Kidney glomerular epithelial cell (primary cell): ENCODE results near the gene ADGRV1.
A peak's percentile ranks its signal among the peaks of the same experiment; 100 is the strongest.

Source experiments
- DNase-seq: peaks from one replicate; lab custom pipeline; 2025; lab: John Stamatoyannopoulos, UW

The ADGRV1 gene

DNA sequence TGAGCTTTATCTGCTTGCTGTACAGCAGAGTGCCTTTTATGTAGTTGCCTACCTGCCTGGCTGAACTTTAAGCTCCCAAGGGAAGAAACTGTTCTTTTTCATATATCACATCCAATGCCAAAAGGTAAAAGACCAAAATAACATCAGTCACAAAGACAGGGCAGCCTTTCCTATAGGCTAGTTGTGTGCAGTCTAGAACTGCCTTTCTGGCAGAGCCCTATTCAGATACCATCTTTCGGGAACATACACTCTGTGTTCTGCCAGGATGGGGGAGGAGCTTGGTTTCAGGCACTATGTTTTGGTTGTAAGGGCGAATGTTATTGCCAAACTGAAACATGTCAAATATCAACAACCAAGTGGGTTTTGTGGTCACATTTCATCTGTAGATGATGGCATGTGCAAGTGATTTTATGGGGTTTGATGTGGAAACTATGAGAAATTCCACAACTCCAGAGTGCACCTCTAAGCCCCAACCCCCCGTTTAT lies 314.5 kb downstream of the ADGRV1 start:
- DNase-seq: no peak

DNA sequence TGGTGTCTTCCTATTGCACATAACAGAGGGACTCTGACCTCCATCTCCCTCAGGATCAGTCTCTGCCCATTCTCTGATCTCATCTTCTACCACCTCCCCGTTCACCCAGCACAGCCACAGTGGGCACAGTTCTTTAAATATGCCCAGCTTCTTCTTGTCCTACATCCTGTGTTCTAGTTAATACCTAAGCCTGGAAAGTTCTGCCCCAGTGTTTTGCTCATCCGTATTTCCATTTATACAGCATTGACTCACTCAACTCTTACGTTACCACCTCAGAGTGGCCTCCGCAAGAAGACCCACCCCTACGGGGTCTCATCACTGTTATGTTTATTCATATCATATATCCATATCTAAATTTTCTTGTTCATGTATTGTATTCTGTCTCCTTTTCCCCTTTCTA lies 315.5 kb downstream of the ADGRV1 start:
- no peak for DNase-seq

DNA sequence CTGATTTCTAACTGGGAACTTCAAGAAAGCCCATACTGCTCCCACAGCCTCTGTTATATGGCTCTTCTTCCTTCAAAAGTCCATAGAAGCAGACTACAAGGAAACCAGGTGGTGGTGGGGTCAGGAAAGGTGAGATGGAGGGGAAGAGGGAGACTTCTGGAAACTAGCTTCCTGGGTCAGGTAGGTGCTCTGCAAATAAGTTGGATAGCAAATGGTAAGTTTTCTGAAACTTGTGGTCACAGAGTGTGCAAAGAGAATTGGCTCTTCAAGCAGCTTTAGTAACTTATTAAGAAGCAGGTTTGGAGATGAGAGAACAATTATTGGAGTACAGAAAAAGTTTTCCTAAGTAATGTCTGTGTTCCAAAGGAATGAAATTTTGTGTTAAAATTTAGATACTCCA lies 316.9 kb downstream of the ADGRV1 start:
- DNase-seq: no peak

DNA sequence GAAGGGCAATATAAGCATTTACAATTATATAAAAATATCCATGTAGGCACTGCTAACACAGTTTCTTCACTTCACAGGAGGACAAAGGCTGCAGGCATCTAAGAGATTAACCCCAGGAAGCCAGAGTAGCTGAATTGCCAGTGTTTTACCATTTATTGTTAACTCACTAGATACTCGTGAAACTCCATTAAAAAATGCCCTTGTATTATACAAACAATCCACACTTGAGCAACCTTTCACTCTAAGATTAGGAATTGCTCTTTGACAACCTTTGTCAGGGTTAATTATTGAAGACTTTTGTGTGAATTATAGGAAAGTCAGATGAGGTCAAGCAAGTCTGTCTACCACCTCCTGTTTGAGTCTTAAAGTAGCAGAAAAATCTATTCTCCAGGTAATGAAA lies 317.8 kb downstream of the ADGRV1 start:
- DNase-seq: peak; percentile 27

DNA sequence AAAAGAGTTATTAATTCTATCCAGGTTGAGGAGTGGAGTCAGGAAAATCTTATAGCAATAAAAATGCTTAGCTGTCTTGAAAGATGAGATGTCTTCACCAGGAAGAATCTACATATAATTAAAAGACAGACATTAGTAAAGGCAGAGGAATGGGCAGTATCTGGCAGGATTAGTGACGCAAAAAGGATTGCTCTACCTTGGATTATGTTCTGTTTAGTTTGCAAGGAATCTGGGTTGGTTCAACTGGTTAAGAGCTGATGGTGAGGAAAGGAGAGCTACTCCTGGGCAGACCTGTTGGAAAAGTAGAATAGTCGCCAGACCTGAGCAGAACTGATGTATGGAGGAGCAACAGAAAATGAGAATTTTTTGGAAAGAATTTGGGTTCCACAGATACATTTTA lies 318.5 kb downstream of the ADGRV1 start:
- no peak for DNase-seq

DNA sequence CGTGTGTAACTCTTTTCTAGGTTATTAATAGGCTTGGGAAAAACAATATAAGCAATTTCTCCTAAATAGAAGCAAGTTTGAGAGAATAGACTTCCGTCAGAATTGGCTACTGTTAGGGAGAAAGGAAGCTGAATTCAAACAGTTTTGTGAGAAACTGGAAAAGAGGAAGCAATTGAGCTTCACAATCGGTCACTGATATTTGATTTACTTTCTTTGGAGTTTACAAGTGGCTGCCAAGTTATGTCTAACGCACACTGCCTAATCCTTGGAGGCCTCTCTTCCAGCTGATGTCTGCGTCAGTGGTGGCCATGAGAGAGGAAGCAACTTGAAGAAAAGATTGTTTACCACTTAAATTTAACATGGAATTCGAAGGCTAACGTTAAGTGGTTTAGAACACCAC lies 319.5 kb downstream of the ADGRV1 start:
- no peak for DNase-seq

DNA sequence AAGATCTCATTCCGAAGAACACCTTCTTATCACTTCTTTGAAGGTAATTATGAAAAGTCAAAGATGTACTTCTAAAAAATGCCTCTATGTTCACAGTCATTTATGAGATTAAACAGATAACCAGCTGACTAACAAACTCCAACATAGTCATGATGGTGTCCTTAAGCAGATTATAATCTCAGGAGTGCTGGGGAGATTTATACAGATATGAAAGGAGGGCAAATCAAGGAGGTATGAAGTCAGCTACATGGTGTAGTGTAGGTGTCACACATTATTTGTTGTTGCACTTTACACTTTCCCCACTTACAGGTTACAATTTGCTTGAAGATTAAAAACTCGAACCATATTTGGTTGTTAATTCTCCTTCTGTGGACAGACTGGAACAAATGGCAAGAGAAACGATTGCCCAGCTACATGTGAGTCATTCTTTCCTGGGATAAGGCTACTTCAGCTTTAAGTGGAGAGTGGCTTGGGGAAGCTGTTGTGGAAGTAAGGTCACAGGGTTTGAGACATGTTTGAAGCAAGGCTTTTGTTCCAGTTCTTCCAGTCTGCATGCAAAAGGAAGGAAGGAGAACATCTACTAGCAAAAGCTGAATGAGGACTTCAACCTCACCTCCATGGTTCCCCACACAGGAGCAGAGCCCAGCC lies 320.1 kb downstream of the ADGRV1 start:
- no peak for DNase-seq

DNA sequence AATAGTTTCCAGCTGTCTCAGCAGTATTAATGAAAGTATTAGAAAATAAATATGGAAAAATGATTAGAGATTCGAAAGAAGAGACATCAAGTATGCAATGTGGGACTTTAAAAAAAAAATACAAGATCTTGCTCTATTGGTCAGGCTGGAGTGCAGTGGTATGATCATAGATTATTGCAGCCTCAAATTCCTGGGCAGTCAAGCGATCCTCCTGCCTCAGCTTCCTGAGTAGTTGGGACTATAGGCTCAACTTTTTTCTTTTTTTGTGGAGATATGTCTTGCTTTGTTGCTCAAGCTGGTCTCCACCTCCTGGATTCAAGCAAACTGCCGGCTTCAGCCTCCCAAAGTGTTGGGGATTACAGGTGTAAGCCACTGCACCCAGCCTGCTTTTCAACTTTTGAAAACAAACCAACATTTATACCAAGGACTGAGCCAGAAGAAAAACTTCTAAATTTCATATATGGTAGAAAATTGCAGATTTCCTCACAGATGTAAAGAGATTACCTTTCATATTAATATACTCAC lies 323.1 kb downstream of the ADGRV1 start:
- DNase-seq: peak; percentile 28

DNA sequence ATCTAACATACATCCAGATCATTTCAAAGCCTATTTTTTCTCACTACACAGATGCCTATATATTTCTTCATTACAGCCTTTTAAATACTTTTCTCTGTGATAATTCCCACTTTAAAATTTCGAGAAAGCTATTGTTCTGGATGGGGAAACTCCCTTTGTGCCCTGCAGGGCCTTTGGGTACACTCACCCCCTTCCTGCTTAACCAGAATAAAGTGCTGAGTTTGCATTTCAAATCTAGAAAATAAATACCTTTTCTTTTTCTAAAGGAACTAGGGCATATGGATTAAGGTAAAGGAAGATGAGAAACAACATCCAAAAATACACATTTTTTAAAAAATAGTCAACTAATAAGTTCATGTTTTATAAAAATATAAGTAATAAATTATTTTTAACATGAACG lies 323.9 kb downstream of the ADGRV1 start:
- no peak for DNase-seq

DNA sequence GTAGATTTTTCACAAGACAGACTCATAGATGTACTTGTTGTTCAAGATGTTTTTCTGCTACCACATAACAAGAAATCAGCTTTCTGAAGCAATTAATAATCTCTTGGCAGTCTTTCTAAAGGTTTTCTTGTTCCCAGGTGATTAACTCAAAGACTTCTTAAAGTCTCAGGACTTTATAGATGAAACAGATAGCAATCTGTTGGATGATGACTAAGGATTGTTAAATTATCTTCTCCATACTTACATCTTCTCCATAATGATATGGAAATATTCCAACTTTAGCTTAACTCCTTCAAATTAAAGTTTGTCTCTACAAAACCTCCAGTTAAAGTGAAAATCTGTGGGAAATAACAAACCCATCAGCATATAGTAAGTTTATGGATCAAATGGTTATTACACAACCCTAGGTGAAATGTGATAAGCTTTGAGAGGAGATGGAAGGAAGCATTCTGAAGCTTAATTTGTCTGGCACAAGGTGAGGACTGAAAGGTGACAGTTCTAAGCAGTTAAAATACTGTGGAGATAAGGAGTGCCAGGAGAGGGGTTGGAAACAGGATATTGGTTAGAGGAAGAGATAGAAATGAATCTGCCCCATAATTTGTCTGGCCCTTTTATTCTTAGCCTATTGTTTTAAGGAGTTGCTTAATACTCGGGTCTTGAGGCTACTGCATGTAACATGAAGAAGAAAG lies 326.7 kb downstream of the ADGRV1 start:
- no peak for DNase-seq

DNA sequence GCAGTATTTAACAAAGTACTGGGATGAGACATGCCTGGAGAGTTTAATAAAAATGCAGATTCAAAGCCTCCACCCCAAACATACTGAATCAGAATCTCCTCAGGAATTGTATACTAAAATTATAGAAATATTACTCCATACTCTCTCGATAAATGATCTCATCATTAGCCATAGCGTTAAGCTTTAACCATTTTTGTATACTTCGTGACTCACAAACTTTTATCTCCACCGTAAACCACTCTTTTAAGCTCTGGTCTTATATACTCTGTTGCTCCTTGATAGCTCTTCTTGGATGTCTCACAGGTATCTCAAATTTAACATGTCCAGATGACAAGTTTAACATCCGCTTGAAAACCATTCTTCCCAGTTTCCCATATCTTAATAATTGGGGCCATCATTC lies 327.8 kb downstream of the ADGRV1 start:
- DNase-seq: no peak

DNA sequence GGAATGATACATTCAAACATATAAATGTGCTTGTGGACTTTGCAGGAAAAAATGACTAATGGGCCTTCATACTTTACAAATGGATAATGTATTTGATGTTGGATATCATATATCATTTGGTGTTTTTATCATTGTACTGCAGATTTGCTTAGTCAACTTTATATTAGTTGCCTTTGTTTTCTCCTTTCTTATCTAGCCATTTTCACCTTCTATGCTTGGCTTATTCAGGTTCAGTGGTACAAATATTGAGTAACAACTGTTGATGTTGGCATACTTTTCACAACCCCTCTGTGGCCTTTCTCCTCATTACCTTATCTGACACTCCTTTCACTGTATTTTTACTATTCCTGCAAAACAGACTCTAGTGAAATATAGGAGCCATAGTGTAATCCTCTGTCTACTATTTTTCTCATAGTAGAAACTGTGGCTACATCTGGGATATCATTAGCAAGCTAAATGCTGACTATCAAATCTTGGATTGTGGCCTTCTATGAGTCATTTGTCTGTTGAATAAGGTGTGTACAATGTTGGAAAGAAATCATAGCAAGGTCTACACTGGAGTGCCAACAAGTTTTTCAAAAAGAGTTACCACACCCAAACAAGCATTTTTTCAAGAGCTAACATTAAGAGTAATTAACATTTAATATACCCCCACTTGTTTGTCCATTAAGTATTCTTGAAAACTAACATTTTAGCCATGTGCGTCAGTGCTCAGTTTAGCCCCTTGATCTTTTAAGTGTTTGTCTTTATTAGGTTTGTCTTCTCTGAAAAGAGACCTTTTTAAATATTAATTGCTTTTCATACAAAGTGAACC lies 330.1 kb downstream of the ADGRV1 start:
- DNase-seq: peak; percentile 54

DNA sequence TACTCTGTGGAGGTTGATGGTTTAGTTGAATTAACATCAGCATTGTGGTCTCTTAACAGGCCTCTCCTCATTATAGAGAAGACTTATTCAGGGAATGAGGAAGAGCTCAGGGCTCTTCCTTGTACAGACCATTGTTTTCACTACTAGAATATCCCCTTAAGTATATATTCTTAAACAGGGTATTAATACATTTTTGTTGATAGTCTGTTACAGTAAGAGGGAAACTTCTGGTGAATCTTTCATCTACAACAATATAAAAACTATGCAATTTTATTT lies 330.7 kb downstream of the ADGRV1 start:
- no peak for DNase-seq

DNA sequence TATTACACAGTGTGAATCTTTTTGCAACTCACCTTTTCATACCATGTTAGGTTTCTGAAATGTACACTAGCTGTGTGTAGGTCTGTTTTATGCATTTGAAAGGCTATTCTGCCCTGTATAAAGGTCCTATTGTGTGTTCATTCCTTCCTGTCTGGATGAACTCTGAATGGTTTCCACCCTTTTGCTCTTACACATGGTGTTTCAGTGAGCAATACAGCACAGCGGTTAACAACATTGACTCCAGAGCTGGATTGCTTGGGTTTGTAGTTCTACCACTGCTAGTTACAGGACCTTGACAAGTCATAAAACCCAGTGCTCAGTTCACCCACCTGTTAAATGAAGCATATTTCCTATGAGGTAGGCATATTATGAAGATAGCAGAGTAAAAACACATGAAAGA lies 331.6 kb downstream of the ADGRV1 start:
- no peak for DNase-seq

DNA sequence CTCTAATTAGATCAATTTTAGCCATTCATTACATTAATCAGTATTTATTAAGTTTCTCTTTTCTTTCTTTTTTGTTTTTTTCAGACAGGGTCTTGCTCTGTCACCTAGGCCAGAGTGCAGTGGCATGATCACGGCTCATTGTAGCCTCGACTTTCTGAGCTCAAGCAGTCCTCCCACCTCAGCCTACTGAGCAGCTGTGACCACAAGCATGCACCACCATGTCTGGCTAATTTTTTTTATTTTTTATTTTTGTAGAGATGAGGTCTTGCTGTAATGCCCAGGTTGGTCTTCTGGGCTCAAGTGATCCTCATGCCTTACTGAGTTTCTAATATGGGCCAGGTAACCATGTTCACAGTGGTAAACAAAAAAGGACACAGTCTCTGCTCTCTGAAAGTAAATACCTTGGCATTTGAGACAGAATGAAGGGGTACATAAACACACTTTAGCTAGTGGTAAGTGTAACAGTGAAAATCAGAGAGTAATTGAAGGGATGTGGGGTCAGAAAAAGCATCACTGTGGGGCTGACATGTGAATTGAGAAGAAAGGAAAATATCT lies 336.3 kb downstream of the ADGRV1 start:
- no peak for DNase-seq

DNA sequence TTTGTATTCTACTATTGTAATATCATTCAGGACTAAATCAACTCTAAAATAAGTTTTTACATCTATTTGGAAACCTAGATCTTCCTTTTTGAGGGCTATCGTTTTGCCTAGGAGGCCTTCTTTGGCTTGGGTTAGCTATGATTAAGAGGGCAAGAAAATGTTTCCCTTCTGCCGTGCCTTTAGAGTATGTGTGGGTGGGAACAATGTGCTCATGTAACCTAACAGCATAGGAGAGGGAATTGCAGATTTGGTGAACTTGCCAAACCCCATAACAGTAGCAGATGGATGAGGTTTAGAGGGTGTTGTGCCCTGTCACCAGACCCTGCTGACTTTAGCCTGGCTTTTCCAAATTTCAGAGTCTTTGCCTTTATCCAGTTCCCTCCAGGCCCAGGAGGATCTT lies 339.0 kb downstream of the ADGRV1 start:
- DNase-seq: no peak

DNA sequence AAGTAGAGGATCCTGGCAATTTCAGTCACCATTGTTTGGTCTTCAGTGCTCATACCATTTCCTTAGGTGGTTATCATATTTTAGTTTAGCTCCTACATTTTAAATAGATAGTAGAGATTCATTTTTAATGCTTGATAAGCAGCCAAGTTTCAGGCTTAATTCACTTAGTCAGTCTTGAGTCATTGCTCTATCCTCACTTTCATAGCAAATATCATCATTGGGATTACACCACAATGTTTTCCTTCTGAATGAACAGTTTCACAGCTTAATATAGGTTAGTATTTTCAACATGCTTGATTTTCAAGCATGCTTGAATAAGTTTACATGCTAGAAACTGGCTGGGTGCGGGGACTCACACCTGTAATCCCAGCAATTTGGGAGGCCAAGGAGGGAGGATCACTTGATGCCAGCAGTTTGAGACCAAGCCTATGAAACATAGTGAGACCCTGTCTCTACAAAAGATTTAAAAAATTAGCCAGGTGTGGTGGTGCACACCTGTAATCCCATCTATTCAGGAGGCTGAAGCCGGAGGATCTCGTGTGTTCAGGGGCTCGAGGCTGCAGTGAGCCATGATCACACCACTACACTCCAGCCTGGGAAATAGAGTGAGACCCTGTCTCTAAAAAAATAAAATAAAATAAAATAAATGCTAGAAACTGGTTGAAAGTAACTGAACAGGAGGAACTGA lies 339.9 kb downstream of the ADGRV1 start:
- peak; percentile 26 for DNase-seq

DNA sequence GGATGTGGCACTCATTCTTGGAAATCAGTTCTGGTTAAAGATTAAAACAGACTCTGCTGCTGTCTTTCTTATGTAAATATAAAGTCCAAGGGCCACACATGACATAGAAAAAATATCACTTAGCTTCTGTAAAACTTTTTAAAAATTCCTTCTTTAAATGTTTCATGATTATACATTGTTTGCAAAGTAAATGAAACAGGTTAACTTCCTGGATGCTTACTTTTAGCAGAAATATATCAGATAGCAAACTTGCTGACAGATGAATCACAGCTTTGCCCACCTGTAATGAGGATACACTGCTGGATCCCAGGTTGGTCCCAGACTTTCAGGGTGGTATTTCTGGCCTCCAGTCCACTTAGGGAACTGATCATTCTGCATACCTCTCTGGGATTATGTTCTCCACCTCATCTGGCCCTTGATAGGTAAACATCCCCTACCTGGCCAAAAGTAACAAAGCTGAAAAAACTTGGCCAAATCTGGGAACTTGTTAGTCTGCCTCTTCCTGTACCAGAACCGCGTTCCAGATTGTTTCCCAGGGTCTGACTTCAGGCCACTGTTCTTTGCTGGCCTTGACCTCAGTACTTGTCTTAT lies 340.5 kb downstream of the ADGRV1 start:
- no peak for DNase-seq

DNA sequence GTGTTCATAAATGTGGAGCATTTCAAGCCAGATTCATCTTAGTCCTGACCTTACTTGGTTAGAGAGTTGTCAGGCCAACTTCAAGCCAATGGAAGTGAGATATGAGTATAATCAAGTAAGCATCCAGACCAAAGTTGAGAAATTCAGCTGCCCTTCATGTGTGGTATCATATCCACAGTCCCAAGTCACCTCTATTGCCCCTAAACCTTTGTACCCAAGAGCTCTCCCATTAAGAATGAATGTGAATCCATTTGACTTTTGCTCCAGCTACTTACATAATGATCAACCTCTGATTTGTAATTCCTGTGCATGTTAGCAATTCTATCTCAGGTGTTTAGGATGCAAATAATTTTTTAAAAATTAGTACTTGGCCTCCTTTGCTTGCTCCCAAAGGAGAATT lies 342.7 kb downstream of the ADGRV1 start:
- no peak for DNase-seq

DNA sequence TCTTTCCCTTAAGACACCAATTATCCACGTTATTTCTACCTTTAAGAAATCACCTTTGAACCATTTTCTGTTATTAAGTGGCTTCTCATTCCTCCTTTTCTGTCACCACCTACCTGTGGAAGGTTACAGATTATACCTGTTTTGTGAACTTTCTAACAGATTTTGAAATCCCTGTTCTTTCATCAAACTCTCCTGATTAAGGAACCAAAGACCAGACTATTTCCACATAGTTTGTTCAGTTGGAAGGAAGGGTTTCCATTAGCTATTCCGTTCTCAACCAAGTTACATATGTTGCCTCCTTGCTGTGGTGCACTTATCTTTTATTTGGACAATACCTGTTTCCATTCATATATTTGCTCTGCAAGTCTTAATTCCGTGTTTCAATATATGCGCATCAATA lies 343.6 kb downstream of the ADGRV1 start:
- DNase-seq: no peak

DNA sequence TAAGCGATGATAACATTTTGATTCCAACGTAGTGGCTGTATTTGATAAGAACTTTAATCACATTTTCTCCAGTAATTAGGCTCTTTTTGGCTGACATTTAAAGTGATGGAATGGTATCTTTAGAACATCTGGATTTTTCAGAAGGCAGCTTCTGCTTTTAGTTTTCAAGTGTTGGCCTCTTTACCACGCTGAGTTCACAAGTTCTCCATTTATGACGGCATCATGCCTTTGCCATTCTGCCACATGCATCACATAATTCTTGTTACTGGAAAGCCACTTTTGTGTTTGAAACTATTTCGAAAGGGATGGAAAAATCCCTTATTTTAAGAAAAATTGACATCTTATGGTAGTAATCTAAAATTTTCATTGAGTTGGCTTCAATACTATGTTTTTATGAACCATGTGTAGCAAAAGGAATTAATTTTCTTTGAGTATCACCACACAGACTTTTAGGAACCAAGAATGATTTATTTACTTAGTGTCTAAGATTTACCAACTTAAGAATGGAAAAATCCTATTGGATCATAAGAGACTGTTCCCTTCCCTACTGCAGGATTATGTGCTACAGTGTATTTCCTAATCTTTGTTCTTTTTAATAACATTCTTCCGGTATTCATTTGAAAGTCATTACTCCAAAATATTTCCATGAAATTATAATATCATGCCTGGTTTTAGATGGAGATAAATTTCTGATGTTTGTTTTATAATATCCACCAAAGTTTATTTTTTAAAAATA lies 344.2 kb downstream of the ADGRV1 start:
- no peak for DNase-seq
